ENCODE measurements around the gene EFHD2.
"Not testable (repeated sequence)": the region's sequence is repeated elsewhere in the genome, so short reads cannot be mapped to it uniquely, and the experiment has no call there.

EFHD2 gene

GRCh38 chr1:15456313-15456954 lies 46.7 kb downstream of the EFHD2 start, which contains the start of gene CELA2A:
CELA2A (plus strand) TSS chr1:15456732; CDS start chr1:15456754, 22 bp downstream.
- no peak for DNase-seq

- no peak for DNase-seq
These were observed 47.9 kb downstream of the EFHD2 start for GRCh38 chr1:15457585-15457984.

GRCh38 chr1:15458388-15458787 lies 48.7 kb downstream of the EFHD2 start:
- DNase-seq: not testable (repeated sequence)

GRCh38 chr1:15459771-15460707 lies 50.4 kb downstream of the EFHD2 start:
- no peak for DNase-seq

GRCh38 chr1:15460708-15461095 lies 51.0 kb downstream of the EFHD2 start:
- DNase-seq: no peak

- DNase-seq: not testable (repeated sequence)
These were observed 53.5 kb downstream of the EFHD2 start for GRCh38 chr1:15463064-15463800.

- not testable (repeated sequence) for DNase-seq
These were observed 54.2 kb downstream of the EFHD2 start for GRCh38 chr1:15463926-15464322.

- DNase-seq: no peak
These were observed 56.0 kb downstream of the EFHD2 start for GRCh38 chr1:15465674-15466073.

GRCh38 chr1:15466955-15467625 lies 57.4 kb downstream of the EFHD2 start:
- not testable (repeated sequence) for DNase-seq

GRCh38 chr1:15468145-15468544 lies 58.5 kb downstream of the EFHD2 start:
- no peak for DNase-seq

- no peak for DNase-seq
These were observed 59.7 kb downstream of the EFHD2 start for GRCh38 chr1:15469361-15469760.

GRCh38 chr1:15469821-15470448 lies 60.2 kb downstream of the EFHD2 start:
- not testable (repeated sequence) for DNase-seq

GRCh38 chr1:15471067-15471466 lies 61.4 kb downstream of the EFHD2 start:
- not testable (repeated sequence) for DNase-seq

GRCh38 chr1:15471723-15472122 lies 62.0 kb downstream of the EFHD2 start:
- not testable (repeated sequence) for DNase-seq

- DNase-seq: no peak
These were observed 62.9 kb downstream of the EFHD2 start for GRCh38 chr1:15472587-15472986.

GRCh38 chr1:15475752-15476314 lies 66.1 kb downstream of the EFHD2 start, which contains the start of gene CELA2B:
CELA2B (plus strand) TSS chr1:15476104; CDS start chr1:15476126, 22 bp downstream.
- DNase-seq: no peak

GRCh38 chr1:15476927-15477326 lies 67.2 kb downstream of the EFHD2 start:
- DNase-seq: no peak

GRCh38 chr1:15477646-15478212 lies 68.0 kb downstream of the EFHD2 start:
- no peak for DNase-seq

Data from CD4-positive, alpha-beta T cell treated with Interleukin-17A for 1 hour (primary cell).